SKM-1 (cell line): ENCODE data around the gene CALN1.
"Not testable (repeated sequence)": the region's sequence is repeated elsewhere in the genome, so short reads cannot be mapped to it uniquely, and the experiment has no call there.

Experiments used
- DNase-seq: peaks from one replicate; lab custom pipeline; 2025; ENCODE audit not compliant: unreplicated experiment; lab: John Stamatoyannopoulos, UW

The CALN1 gene

GRCh38 chr7:72412121-72412618 lies at the start of gene CALN1:
TSS of gene CALN1 (minus strand) at chr7:72412338.
- not testable (repeated sequence) for DNase-seq

GRCh38 chr7:72453471-72453870 lies 41.3 kb upstream of the CALN1 start:
- DNase-seq = no peak

- no peak for DNase-seq
Observed at GRCh38 chr7:72447465-72448204, 35.5 kb upstream of the CALN1 start.

DNA sequence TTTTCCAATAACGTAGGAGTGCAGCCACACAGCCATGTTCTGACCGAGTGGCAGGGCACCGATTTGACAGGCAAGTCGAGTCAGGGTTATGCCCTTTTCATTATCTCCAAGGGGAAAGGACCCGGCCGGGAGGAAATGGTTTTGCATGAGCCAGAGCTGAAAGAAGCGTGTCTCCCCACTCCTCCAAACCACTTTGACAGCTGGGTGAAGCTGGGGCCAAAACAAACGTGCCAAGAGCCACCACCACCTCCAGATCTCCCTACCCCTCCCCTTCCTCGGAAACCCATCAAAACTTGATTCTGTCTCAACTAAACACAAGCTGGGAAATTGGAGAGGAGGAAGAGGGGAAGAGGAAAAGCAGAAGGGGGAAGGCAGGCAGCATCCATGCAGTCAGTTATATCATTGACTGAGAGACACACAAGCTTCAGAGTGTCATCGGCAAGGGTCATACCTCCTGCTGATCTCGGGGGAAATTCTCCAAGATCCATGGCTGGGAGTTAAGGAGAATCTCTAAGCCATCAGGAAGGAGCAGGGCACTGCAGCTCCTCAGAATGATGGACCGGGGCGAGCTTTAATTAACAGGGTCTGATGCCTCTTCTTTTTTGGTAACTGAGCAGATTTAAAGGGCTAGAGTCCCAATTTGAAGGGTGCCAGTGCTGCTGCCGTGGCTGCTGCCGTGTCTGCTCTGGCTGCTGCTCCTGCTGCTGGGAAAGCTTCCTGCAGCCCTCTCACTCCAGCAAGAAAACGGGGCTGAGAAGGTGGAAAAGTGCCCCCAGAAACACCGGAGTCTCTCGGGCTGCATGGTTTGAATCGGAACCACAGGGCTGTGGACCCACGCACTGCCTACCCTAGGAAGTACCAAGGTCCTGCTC lies 34.7 kb upstream of the CALN1 start:
- no peak for DNase-seq

DNA sequence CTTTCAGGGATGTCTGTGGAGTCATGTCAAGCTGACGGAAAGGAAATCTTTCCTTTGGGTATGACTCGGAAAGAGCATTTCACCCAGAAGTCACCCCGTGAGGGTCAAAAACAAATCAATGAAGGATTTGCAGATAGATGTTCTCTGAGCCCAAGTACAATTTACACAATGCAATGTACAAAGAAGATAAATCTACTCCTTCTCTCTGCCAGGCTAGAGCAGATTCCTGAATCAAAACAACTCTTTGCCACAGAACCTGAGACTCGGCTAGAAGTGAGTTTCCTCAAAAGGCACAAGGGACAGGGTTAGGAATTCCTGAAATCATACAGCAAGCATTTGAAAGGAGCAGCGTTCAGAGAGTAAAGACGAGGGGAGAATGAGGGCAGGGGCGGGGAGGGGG lies 34.0 kb upstream of the CALN1 start:
- no peak for DNase-seq

DNA sequence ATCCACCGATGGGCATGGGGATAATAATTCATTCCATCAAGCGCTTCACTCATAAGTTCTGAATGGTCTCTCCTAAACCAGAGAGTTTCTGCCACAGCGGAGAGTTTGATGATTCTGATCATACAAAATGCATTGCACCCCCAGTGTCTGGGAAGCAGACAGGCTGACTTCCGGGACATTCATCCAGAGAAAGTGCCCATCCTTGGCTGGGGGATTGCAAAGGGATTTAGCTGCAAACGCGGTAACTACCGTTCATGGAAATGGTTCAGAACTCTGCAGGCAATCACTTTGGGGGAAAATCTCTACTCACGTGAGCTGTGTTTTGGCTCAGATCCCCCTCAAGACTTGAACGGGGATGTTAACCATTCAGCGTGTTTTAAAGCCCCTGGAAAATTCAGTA lies 33.4 kb upstream of the CALN1 start:
- DNase-seq = no peak

- no peak for DNase-seq
Observed at GRCh38 chr7:72445075-72445474, 32.9 kb upstream of the CALN1 start.

DNA sequence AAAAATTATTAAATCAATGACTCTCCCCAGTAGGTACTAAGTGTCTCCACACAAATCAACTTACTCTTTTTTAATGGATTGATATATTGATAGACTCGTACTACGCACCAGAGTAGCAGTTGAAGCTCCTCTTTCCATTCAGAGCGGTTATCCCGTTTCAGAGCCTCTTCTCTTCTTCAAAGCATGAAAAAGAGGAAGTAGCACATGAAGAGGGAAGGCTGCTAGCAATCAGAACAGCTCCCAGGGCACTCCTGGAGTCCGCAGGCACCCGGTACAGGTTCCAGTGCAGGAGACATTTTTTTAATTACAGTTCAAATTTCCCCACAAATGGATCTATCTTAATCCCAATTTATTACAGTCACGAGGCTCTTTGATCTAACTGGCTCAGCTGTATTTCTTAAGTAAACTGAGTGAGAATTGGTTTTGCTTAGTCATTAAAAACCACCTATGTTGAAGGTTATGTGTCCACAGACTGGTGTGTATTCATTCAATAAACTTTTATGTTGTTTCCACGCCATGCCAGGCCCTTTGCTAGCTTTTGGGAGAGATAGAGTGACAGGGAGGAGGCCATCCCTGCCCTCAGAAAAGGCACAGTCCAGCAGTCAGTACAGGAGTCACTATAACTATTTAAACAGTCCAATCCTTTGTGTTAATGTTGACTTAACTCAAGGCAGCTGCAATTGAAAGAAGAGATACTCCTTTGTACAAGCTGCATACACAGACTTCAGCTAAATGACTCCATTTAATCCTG lies 32.1 kb upstream of the CALN1 start:
- peak; percentile 59 for DNase-seq

- DNase-seq = no peak
Observed at GRCh38 chr7:72441791-72442190, 29.7 kb upstream of the CALN1 start.

GRCh38 chr7:72438491-72438890 lies 26.4 kb upstream of the CALN1 start:
- no peak for DNase-seq

DNA sequence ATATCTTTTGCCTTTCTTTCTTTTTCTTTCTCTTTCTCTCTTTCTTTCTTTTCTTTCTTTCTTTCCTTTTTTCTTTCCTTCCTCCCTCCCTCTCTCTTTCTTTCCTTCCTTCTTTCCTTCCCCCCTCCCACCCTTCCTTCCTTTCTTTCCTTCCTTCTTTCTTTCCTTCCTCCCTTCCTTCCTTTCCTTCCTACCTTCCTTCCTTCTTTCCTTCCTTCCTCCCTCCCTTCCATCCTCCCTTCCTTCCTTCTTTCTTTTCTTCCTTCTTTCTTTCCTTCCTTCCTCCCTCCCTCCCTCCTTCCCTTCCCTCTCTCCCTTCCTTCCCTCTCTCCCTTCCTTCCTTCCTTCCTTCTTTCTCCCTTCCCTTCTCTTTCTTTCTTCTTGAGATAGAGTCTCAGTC lies 25.5 kb upstream of the CALN1 start:
- DNase-seq = no peak

DNA sequence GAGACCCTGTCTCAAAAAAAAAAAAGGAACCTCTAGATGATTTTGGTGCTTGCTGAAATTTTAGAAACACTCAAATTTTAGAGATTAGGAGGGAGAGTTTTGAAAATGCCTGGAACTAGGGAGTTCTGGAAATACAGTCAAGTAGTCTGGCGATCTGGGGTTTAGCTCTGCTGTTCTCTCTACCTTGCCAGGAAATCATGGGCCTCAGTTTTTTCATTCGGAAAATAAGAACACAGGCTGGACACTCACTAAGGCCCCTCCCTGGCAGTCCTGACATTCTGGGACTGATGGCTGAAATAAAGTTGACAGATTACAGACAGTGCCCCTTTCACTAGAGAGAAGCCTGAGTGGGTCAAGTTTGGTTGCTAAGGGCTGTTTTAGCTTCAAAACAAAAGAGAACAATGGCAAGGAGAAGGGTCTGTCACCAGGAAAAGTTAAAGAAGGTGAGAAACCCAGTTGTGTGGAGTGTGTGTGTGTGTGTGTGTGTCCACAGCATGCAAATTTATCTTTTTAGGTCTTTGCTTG lies 25.0 kb upstream of the CALN1 start:
- no peak for DNase-seq

DNA sequence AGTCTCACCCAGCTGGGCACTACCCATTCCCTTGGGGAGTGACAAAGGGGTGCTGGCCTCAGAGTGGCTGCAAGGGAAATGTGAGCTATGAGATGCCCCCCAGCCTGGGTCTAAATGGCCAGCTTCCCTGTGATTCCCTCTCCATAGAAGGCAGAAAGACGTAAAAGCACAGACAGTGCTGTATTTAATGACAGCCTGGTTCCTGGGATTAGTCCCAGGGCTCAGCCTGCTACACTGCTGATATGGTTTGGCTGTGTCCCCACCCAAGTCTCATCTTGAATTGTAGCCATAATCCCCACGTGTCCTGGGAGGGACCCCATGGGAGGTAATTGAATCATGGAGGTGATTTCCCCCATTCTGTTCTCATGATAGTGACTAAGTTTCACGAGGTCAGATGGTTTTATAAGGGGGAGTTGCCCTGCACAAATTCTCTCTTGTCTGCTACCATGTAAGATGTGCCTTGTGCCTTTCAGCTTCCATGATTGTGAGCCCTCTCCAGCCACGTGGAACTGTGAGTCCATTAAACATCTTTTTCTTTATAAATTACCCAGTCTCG lies 23.9 kb upstream of the CALN1 start:
- no peak for DNase-seq

DNA sequence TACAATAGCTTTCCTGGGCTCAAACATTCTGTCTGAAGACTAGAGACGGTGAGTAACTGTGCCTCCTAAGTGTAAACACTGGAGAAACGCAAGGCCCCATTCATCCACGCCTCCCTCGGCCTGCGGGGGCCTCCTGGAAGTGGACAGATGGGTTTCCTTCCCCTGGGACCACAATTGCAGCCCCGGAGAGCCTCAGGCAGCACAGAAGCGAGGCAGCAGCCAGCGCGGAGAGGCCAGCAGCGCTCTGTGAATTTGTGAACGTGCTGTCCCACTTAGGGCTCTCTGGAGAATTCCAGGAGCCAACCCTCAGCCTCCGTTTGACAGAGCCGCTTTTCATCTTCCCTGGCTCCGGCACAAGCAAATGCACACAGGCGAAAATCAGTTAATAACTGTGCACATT lies 23.2 kb upstream of the CALN1 start:
- DNase-seq = no peak

GRCh38 chr7:72430531-72430930 lies 18.4 kb upstream of the CALN1 start:
- no peak for DNase-seq

DNA sequence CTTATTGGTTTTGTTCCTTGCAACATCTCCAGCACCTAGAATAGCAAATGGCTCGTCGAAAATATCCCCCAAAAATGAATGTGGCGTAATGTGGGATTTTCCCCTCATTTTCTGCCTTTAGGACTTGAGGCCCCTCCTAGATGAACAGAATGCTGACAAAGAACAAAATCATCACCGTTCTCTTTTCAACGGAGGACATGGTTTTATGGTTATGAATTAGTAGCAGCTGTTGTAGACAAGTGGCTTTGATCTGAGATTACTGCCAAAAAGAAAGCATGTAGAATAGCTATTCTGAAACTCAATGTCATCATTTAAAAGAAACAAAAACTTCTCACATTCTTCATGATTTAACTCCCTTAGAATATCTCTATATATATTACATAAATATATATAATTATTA lies 17.2 kb upstream of the CALN1 start:
- DNase-seq = no peak

GRCh38 chr7:72416846-72417245 lies 4.7 kb upstream of the CALN1 start:
- DNase-seq = no peak

DNA sequence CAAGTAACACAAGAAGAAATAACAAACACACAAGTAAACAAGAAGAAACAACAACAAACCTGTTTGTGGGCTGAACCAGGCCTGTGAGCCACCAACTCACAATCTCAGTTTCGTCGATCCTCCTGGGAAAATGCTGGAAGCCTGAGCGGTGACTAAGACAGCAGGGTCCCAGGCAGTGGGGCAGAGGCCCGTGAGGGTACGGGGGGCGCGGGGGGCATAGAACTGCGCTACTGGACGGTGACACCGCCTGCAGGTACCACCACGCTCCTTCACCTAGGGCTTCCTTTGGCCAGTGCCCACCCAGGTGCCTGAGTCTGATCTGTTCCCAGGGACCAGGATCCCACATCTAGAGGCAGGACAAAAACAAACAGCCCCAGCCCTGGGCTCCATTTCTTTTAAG lies 3.4 kb upstream of the CALN1 start:
- DNase-seq = no peak

- no peak for DNase-seq
Observed at GRCh38 chr7:72413886-72414285, 1.7 kb upstream of the CALN1 start.

- no peak for DNase-seq
Observed at GRCh38 chr7:72413290-72413689, 1.2 kb upstream of the CALN1 start.

DNA sequence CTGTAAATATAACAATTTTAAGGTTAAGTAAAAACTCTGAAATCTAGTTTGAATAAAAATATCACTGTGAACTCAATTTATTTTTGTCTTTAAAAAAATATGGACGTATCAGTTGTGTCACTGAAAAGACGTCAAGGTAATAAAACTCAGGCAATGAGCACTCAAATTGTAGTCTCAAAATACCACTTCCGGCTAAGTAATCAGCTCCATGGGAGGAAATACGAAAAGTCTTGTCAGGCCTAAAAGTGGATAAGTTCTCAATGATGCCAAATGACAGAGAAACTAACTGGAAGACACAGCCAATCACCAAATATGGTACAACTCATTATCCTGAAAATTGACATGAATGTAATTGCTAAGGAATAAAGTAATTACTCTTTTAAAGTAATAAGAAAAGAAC lies 719 bp downstream of the CALN1 start:
- DNase-seq = no peak
